Uterus (tissue), 2 donors: ENCODE data around the gene IL18BP.

Experiments
- POLR2A ChIP-seq, 2 donors: fragments of 450-650 bp; IDR thresholded peaks; one replicate each; pipeline ENCODE4 v1.6.1; 2016; ENCODE audit warnings: antibody characterized with exemption in 2 of 2, mild to moderate bottlenecking in 1 of 2, moderate library complexity in 1 of 2
- TF ChIP-seq, protein P1 (sequence below), 4 experiments: fragments of 200-600 bp in 2 of 4; fragments of 450-650 bp in 2 of 4; sonication (generic) in 2 of 4; IDR thresholded peaks; one replicate each; pipeline ENCODE4 v1.5.1; 2016 to 2019; ENCODE audit warnings: antibody characterized with exemption in 4 of 4, mild to moderate bottlenecking in 2 of 4, moderate library complexity in 1 of 4

DNA sequence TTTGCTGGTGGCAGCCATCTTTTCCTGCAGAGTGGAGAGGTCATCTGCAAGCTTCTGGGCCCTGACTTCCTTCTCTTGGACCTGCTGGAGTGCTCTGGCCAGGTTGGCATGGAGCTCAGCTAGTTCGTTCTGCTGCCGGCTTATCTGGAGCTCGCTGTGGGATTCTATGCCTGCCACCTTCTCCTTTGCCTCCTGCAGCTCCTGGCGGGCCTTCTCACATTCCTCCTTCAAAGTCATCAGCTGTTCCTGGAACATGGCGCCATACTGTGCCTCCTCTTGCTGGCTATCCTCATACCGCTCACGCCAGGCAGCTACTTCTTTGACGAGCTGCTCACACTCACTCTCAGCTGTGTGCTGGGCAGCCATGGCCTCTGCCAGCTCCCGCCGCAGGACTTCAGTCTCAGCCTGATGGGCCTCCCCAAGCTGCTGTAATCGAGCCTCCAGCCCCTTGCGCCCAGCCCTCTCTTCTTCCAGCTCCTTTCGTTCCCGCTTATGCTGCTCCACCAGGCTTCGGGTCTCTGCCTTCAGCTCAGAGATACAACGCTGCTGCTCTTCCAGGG is 16.1 kb downstream of the IL18BP start:
- TF ChIP-seq, protein P1, sequence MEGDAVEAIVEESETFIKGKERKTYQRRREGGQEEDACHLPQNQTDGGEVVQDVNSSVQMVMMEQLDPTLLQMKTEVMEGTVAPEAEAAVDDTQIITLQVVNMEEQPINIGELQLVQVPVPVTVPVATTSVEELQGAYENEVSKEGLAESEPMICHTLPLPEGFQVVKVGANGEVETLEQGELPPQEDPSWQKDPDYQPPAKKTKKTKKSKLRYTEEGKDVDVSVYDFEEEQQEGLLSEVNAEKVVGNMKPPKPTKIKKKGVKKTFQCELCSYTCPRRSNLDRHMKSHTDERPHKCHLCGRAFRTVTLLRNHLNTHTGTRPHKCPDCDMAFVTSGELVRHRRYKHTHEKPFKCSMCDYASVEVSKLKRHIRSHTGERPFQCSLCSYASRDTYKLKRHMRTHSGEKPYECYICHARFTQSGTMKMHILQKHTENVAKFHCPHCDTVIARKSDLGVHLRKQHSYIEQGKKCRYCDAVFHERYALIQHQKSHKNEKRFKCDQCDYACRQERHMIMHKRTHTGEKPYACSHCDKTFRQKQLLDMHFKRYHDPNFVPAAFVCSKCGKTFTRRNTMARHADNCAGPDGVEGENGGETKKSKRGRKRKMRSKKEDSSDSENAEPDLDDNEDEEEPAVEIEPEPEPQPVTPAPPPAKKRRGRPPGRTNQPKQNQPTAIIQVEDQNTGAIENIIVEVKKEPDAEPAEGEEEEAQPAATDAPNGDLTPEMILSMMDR (IDR thresholded peaks at IDR 0.05): no peak
- TF ChIP-seq POLR2A (IDR thresholded peaks at IDR 0.05): no peak
